Suprapubic skin (tissue), 3 donors: ENCODE measurements around the gene RPLP2.

Source experiments
- EP300 ChIP-seq: sonication (generic); formaldehyde crosslinking; IDR thresholded peaks from one replicate; pipeline ENCODE4 v1.6.1; 2017; ENCODE audit warnings: antibody characterized with exemption
- POLR2A ChIP-seq, 2 donors: fragments of 450-650 bp; IDR thresholded peaks; one replicate each; pipeline ENCODE4 v1.6.1; 2017; ENCODE audit warnings: antibody characterized with exemption in 2 of 2, mild to moderate bottlenecking in 2 of 2, moderate library complexity in 2 of 2
- TF ChIP-seq, protein P1 (sequence below), 2 donors: fragments of 200-600 bp in 1 of 2; fragments of 450-650 bp in 1 of 2; sonication (generic) in 1 of 2; IDR thresholded peaks; one replicate each; pipeline ENCODE4 v1.5.1; 2016 to 2019; ENCODE audit warnings: antibody characterized with exemption in 2 of 2, mild to moderate bottlenecking in 1 of 2, moderate library complexity in 1 of 2

DNA sequence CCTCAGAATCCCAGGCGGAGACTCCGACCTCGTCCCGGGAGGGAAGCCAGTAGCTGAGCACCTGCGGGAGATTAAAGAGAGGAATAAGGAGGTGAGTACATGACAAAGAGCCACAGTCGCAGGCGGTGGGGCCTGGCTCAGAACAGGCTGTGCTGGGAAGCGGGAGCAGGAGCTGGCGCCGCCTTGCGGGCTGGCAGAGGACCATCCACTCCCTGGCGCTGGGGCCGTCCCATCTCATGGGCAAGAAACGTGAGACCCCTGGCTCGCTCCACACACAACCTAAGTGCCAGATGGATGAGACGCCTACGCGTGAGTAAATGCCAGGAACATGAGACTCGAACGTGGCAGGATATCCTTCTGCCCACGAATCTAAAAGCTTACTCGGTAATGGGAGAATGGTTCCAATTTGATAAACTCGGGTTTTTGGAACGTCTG lies 26.2 kb upstream of the RPLP2 start:
- TF ChIP-seq, protein P1, sequence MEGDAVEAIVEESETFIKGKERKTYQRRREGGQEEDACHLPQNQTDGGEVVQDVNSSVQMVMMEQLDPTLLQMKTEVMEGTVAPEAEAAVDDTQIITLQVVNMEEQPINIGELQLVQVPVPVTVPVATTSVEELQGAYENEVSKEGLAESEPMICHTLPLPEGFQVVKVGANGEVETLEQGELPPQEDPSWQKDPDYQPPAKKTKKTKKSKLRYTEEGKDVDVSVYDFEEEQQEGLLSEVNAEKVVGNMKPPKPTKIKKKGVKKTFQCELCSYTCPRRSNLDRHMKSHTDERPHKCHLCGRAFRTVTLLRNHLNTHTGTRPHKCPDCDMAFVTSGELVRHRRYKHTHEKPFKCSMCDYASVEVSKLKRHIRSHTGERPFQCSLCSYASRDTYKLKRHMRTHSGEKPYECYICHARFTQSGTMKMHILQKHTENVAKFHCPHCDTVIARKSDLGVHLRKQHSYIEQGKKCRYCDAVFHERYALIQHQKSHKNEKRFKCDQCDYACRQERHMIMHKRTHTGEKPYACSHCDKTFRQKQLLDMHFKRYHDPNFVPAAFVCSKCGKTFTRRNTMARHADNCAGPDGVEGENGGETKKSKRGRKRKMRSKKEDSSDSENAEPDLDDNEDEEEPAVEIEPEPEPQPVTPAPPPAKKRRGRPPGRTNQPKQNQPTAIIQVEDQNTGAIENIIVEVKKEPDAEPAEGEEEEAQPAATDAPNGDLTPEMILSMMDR (IDR thresholded peaks at IDR 0.05), result peak; percentile 70
- TF ChIP-seq EP300, result no peak
- no peak for TF ChIP-seq POLR2A (IDR thresholded peaks at IDR 0.05)
